GM13976 (cell line): ENCODE results near the gene GRID1.

Experiments
- DNase-seq: peaks from one replicate; pipeline ENCODE4 v3.0.0; 2012; ENCODE audit warnings: low spot score
- CTCF ChIP-seq: IDR thresholded peaks from 2 replicates; pipeline ENCODE4 v1.5.1; 2012; ENCODE audit warnings: borderline replicate concordance, mild to moderate bottlenecking; ENCODE audit not compliant: insufficient read depth; ENCODE audit errors: extremely low read depth, missing control alignments, control extremely low read depth
- in situ Hi-C: fragments of 300-500 bp; cut with MboI; formaldehyde crosslinking; loops from one replicate; pipeline ENCODE4 v1.12.0; 2022; ENCODE audit warnings: low sequenced_read_pairs, mixed read lengths, inconsistent platforms; ENCODE audit not compliant: unreplicated experiment

GRID1 gene

DNA sequence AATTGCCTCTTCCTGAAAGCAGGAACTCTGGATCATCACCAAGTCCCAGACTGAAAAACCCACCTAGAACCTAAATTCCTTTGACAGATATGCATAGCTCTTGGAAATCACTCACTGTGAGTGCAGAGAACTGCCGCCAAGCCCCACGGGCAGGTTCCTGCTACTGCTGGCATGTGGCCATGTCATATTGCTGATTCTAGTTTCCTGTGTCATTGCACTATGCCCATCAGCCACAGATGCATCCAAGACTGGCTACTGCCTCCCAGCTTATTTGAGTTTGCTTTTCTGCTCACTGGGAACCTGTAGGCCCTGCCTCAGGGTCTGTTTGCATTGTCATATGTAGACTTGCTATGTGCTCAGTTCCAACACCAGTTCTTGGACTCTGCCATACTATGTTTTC, 786.0 kb downstream of the GRID1 start:
- TF ChIP-seq CTCF: no peak
- in situ Hi-C loops: no loop called here

DNA sequence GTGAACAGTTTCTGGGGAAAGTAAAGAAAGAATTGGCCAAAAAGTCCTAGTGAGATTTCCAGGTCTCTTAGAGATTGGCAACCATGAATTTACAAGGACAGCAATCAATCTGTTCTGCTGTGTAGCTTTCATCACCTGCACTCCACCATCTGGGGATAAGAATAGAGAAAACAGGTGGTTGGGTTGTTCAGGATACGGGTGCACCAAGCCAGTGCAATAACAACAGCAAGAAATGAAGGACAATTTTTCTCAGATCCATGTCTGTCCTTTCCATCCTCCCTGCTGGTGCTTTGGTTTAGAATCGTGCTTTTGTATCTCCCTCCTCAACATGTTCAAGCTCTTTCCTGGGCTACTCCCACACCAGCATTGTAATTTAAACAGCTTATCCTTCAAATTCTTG, 787.7 kb downstream of the GRID1 start:
- DNase-seq: no peak
- in situ Hi-C loops: no loop called here
- no peak for TF ChIP-seq CTCF

More for the DNA sequence above, 786.0 kb downstream of the GRID1 start:
- DNase-seq: no peak

DNA sequence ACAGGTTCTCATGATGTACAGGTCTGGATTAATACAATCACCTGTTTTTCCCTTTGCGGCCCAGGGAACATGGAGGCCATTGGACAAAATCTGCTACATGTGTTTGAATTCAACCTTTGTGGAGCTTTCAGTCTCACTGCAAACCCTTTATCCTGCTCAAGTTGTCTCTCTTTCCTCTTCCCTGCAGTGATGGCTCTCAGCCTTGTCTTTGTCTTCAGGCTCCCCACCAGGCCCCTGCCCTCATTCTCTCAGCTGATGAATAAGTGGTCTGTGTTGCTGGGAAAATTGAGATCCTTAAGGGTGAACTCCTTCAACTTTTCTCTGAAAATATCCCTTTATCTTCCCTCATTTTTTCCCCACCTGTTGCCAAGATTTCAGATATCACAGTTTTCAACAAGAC, 791.2 kb downstream of the GRID1 start:
- no peak for DNase-seq
- in situ Hi-C loops: no loop called here
- no peak for TF ChIP-seq CTCF

DNA sequence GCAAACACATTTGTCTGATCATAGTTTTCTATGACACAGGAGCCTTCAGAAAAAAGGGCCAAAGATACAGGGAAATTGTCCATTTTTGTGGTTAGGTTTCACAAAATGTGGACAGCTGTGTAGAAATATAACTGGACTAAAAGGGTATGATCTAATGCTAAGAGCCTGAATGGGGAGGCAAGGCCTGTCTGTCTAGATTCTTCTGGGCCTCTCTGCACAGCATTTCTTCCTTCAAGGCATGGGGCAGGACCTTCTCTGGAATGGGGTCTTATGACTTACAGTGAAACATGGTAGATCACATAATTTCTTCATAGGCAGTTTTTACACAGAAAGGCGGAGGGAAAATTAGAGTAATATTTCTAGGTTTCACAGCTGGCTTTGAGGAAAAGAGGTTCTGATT, 795.7 kb downstream of the GRID1 start:
- no peak for TF ChIP-seq CTCF
- in situ Hi-C loops: no loop called here
- no peak for DNase-seq

- no peak for TF ChIP-seq CTCF
- no peak for DNase-seq
- in situ Hi-C loops: no loop called here
Measured at GRCh38 chr10:85565381-85565780, 801.2 kb downstream of the GRID1 start.

GRCh38 chr10:85558533-85558932, 808.1 kb downstream of the GRID1 start:
- in situ Hi-C loops: no loop called here
- DNase-seq: no peak
- no peak for TF ChIP-seq CTCF

- in situ Hi-C loops: no loop called here
- DNase-seq: no peak
Measured at GRCh38 chr10:85557706-85558105, 808.9 kb downstream of the GRID1 start.

More at GRCh38 chr10:85557706-85558105, 808.9 kb downstream of the GRID1 start:
- TF ChIP-seq CTCF: no peak
